Endodermal cell (in vitro differentiated cells): ENCODE data around the gene BRWD1. TPM values are rescaled to one million over a fixed set of nuclear protein-coding genes. Genes with fewer than 3 reads are reported as not detected.

ENCODE experiments used
- DNase-seq: peaks from one replicate; pipeline ENCODE4 v3.0.0-alpha.2; 2017
- H3K27ac ChIP-seq: 2 replicates; pipeline ENCODE4 v1.5.1; 2013; ENCODE audit warnings: mild to moderate bottlenecking, low read depth, low read length, moderate library complexity
- H3K27me3 ChIP-seq: 2 replicates; pipeline ENCODE4 v1.6.1; 2013; ENCODE audit warnings: mild to moderate bottlenecking, low read length, moderate library complexity; ENCODE audit not compliant: insufficient read depth, control insufficient read depth, poor library complexity, severe bottlenecking
- H3K36me3 ChIP-seq: 2 replicates; pipeline ENCODE4 v1.7.0; 2013; ENCODE audit warnings: mild to moderate bottlenecking, low read length, moderate library complexity; ENCODE audit not compliant: control insufficient read depth, insufficient read depth
- H3K4me1 ChIP-seq: one replicate; pipeline ENCODE4 v1.7.0; 2013; ENCODE audit warnings: low read length; ENCODE audit not compliant: control insufficient read depth, insufficient read depth
- H3K4me3 ChIP-seq: 2 replicates; pipeline ENCODE4 v1.5.1; 2013; ENCODE audit warnings: mild to moderate bottlenecking, low read length, moderate library complexity
- H3K9ac ChIP-seq: 2 replicates; pipeline ENCODE4 v1.6.1; 2013; ENCODE audit warnings: mild to moderate bottlenecking, low read length, moderate library complexity; ENCODE audit not compliant: poor library complexity, severe bottlenecking; ENCODE audit errors: extremely low read depth
- H3K9me3 ChIP-seq: 2 replicates; pipeline ENCODE4 v1.6.1; 2013; ENCODE audit warnings: mild to moderate bottlenecking, low read length, moderate library complexity; ENCODE audit not compliant: control insufficient read depth
- H3K27ac Mint-ChIP-seq: 2 replicates; pipeline ENCODE4 v1.8.0; 2020; ENCODE audit warnings: mixed read lengths
- H3K27me3 Mint-ChIP-seq: 2 replicates; pipeline ENCODE4 v1.8.0; 2021; ENCODE audit warnings: mild to moderate bottlenecking, mixed read lengths; ENCODE audit not compliant: insufficient read depth
- H3K36me3 Mint-ChIP-seq: 2 replicates; pipeline ENCODE4 v1.8.0; 2020; ENCODE audit warnings: low read depth, mixed read lengths
- H3K4me1 Mint-ChIP-seq: 2 replicates; pipeline ENCODE4 v1.8.0; 2020; ENCODE audit warnings: mixed read lengths
- H3K4me3 Mint-ChIP-seq: 2 replicates; pipeline ENCODE4 v1.8.0; 2020; ENCODE audit warnings: mild to moderate bottlenecking, moderate library complexity, mixed read lengths
- H3K9me3 Mint-ChIP-seq: 2 replicates; pipeline ENCODE4 v1.8.0; 2020; ENCODE audit warnings: mild to moderate bottlenecking, mixed read lengths
- CTCF ChIP-seq: fragments of 200-600 bp; sonication (generic); conservative IDR thresholded peaks from 2 replicates; pipeline ENCODE4 v1.5.0; 2021; ENCODE audit warnings: antibody characterized with exemption, mild to moderate bottlenecking
- WGBS, 2 experiments: methylation state at CpG; one replicate each; pipeline versions ENCODE4 v1.1.5 to v1.1.7; 2013; ENCODE audit warnings: missing lambda C conversion rate in 2 of 2, mixed read lengths in 1 of 2; ENCODE audit not compliant: insufficient coverage in 1 of 2, insufficient read length in 1 of 2; 5-methylcytosine and 5-hydroxymethylcytosine counted together
- total RNA-seq, 2 donors: library from RNA; stranded (reverse); fragmentation: NEBNext Ultra II Directional in 1 of 2; extraction: Animal tissue kit (Norgen Biotek cat#: 25700) in 1 of 2; gene quantifications; 2 replicates in 1 of 2; 3 replicates in 1 of 2; pipeline ENCODE4 v1.2.1, GENCODE V29; 2021

The BRWD1 gene
- total RNA-seq, 2 donors from 2014 or later, result 64.7 to 76.1 TPM

DNA sequence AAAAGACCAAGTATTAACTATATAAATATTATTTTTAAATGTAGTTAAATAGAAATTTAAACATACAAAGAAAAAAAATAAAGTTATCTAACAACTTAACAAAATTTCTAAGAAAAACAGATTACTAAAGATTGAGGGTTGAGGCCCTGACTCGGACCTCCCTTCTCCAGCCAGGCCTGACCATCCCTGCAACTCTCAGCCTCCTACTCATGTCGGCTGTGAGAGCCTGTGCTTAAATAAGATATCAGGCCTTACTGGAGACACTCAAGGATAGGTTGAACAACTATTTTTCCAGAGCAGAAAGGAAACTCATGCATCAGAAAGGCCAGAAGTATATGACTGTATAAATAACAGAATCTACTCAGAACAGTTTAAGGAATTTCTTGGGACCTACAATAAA is 97.1 kb downstream of the BRWD1 start:
- WGBS, 2 experiments, result 83 to 87% methylated on average over 2 of the region's 2 CpGs
- no peaks in the 10 kb centered on the region for H3K9me3 ChIP-seq
- peaks cover 46% of the 10 kb centered on the region for H3K36me3 Mint-ChIP-seq
- H3K36me3 ChIP-seq, result peaks cover 72% of the 10 kb centered on the region
- peak overlapping the region; percentile 69 for H3K27ac Mint-ChIP-seq
- TF ChIP-seq CTCF, result no peak
- no peak overlapping the region for H3K9ac ChIP-seq
- H3K4me1 Mint-ChIP-seq, result peaks cover 18% of the 10 kb centered on the region
- no peak overlapping the region for H3K4me3 ChIP-seq
- no peaks in the 10 kb centered on the region for H3K27me3 ChIP-seq
- no peaks in the 10 kb centered on the region for H3K9me3 Mint-ChIP-seq
- DNase-seq, result no peak
- no peak overlapping the region for H3K27ac ChIP-seq
- peaks cover 4% of the 10 kb centered on the region for H3K4me1 ChIP-seq
- no peak overlapping the region for H3K4me3 Mint-ChIP-seq
- no peaks in the 10 kb centered on the region for H3K27me3 Mint-ChIP-seq

DNA sequence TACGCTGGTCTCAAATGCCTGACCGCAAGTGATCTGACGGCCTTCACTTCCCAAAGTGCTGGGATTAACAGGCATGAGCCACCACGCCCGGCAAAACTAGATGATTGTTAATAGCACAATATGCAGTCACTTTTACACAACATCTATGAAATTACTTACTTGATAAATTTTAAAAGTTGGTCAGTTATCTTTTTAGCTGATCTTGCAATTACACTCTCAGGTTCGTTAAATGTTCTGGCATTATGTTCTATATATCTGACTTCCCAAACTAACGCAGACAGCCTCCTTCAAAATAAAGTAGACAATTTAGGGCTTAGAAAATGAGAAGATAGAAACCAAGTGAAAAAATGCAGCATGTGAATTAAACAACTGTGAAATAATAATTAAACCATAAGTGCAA is 98.4 kb downstream of the BRWD1 start:
- 94 to 98% methylated on average over 4 to 7 of the region's 7 CpGs for WGBS, 2 experiments

GRCh38 chr21:39209334-39209688 is 104.1 kb downstream of the BRWD1 start:
- Mint-ChIP-seq H3K36me3 (peaks cover 67% of the 10 kb centered on the region), H3K4me1 (no peaks in the 10 kb centered on the region), H3K27me3 (no peaks in the 10 kb centered on the region), H3K4me3 (no peak overlapping the region), H3K27ac (no peak overlapping the region), H3K9me3 (no peaks in the 10 kb centered on the region)
- no peak for TF ChIP-seq CTCF
- no peaks in the 10 kb centered on the region for H3K4me1 ChIP-seq
- H3K4me3 ChIP-seq, result no peak overlapping the region
- H3K27ac ChIP-seq, result no peak overlapping the region
- H3K27me3 ChIP-seq, result no peaks in the 10 kb centered on the region
- H3K9me3 ChIP-seq, result no peaks in the 10 kb centered on the region
- peaks cover 95% of the 10 kb centered on the region for H3K36me3 ChIP-seq
- no peak for DNase-seq
- no peak overlapping the region for H3K9ac ChIP-seq
- WGBS, 2 experiments, result 93 to 100% methylated on average over 1 to 2 of the region's 2 CpGs

More for the DNA sequence above, 98.4 kb downstream of the BRWD1 start:
- no peaks in the 10 kb centered on the region for H3K9me3 ChIP-seq
- no peak overlapping the region for H3K4me3 ChIP-seq
- Mint-ChIP-seq H3K27me3 (no peaks in the 10 kb centered on the region), H3K4me1 (peaks cover 18% of the 10 kb centered on the region), H3K27ac (no peak overlapping the region), H3K4me3 (no peak overlapping the region), H3K9me3 (no peaks in the 10 kb centered on the region), H3K36me3 (peaks cover 52% of the 10 kb centered on the region)
- H3K9ac ChIP-seq, result no peak overlapping the region
- peaks cover 80% of the 10 kb centered on the region for H3K36me3 ChIP-seq
- no peak overlapping the region for H3K27ac ChIP-seq
- H3K4me1 ChIP-seq, result peaks cover 4% of the 10 kb centered on the region
- no peak for TF ChIP-seq CTCF
- no peaks in the 10 kb centered on the region for H3K27me3 ChIP-seq
- DNase-seq, result no peak
